Glomerular visceral epithelial cell (primary cell): ENCODE measurements around the gene CST3.
"Not testable (repeated sequence)": the region's sequence is repeated elsewhere in the genome, so short reads cannot be mapped to it uniquely, and the experiment has no call there.

Source experiments
- DNase-seq: peaks from one replicate; pipeline ENCODE4 v3.0.0-alpha.2; 2016; ENCODE audit errors: extremely low spot score

Gene CST3

GRCh38 chr20:23628402-23629016, 9.2 kb downstream of the CST3 start:
- DNase-seq, result no peak

- no peak for DNase-seq
Measured at GRCh38 chr20:23627501-23627900, 10.3 kb downstream of the CST3 start.

- no peak for DNase-seq
Measured at GRCh38 chr20:23626040-23626620, 11.6 kb downstream of the CST3 start.

- no peak for DNase-seq
Measured at GRCh38 chr20:23625236-23625964, 12.4 kb downstream of the CST3 start.

- DNase-seq, result no peak
Measured at GRCh38 chr20:23624324-23624691, 13.4 kb downstream of the CST3 start.

- no peak for DNase-seq
Measured at GRCh38 chr20:23623666-23624323, 14.0 kb downstream of the CST3 start.

GRCh38 chr20:23622839-23623343, 14.9 kb downstream of the CST3 start:
- peak; percentile 89 for DNase-seq

- not testable (repeated sequence) for DNase-seq
Measured at GRCh38 chr20:23622401-23622800, 15.4 kb downstream of the CST3 start.

GRCh38 chr20:23620670-23621386, 16.9 kb downstream of the CST3 start:
- DNase-seq, result not testable (repeated sequence)

- DNase-seq, result no peak
Measured at GRCh38 chr20:23614163-23614562, 23.6 kb downstream of the CST3 start.

- DNase-seq, result no peak
Measured at GRCh38 chr20:23613676-23614075, 24.1 kb downstream of the CST3 start.

- DNase-seq, result no peak
Measured at GRCh38 chr20:23612396-23612795, 25.4 kb downstream of the CST3 start.

- no peak for DNase-seq
Measured at GRCh38 chr20:23609486-23610109, 28.2 kb downstream of the CST3 start.

GRCh38 chr20:23608251-23608846, 29.4 kb downstream of the CST3 start:
- no peak for DNase-seq

- DNase-seq, result no peak
Measured at GRCh38 chr20:23607497-23608245, 30.1 kb downstream of the CST3 start.

- DNase-seq, result peak; percentile 82
Measured at GRCh38 chr20:23606652-23607049, 31.1 kb downstream of the CST3 start.

- DNase-seq, result no peak
Measured at GRCh38 chr20:23605867-23606651, 31.7 kb downstream of the CST3 start, which contains the start of gene CST9. Gene CST9, minus strand, starts transcription at chr20:23605917. Its CDS starts 53 bp downstream, at chr20:23605864.

- no peak for DNase-seq
Measured at GRCh38 chr20:23604306-23604705, 33.4 kb downstream of the CST3 start.

- no peak for DNase-seq
Measured at GRCh38 chr20:23603321-23603720, 34.4 kb downstream of the CST3 start.
